CMK (cell line): ENCODE measurements around the gene GAA.
"Not testable (repeated sequence)": the region's sequence is repeated elsewhere in the genome, so short reads cannot be mapped to it uniquely, and the experiment has no call there.

ENCODE experiments used
- DNase-seq: peaks from one replicate; pipeline ENCODE4 v3.0.0-alpha.2; 2010; ENCODE audit warnings: low read depth

GAA gene

DNA sequence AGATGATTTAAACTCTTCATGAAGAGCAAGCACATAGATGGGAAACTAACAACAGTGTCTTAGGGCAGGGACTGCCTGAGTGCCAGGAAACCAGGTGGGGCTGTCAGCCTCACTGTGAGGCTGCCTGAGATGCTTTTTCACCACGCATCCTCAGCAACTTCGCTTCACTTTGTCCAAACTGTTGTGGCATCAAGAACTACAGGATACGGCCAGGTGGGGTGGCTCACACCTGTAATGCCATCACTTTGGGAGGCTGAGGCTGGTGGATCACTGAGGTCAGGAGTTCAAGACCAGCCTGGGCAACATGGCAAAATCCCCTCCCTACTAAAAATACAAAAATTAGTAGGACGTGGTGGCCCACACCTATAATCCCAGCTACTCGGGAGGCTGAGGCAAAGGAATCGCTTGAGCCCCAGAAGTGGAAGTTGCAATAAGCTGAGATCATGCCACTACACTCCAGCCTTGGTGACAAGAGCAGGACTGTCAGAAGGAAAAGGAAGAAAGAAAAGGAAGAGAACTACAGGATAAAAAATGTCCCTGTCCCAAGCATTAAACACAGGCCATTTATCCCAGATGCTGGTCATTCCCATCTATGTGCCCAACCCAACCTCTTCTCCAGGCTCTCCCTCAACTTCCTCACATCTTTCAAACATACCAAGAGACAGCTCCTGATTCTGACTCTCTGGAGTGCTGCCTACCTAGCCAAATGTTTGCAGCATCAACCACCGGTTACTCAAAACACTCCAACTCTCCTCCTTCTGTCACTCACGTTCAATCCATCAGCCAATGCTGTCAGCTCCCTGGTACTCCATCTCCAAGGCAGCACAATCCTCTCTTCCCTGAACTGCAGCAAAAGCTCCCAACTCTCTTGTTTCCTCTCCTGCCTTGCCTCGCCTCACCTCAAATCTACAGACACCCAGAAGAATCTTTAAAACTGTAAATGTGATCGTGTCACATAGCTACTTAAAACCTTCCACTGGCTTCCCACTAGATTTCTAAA, 44.0 kb downstream of the GAA start:
- no peak for DNase-seq

DNA sequence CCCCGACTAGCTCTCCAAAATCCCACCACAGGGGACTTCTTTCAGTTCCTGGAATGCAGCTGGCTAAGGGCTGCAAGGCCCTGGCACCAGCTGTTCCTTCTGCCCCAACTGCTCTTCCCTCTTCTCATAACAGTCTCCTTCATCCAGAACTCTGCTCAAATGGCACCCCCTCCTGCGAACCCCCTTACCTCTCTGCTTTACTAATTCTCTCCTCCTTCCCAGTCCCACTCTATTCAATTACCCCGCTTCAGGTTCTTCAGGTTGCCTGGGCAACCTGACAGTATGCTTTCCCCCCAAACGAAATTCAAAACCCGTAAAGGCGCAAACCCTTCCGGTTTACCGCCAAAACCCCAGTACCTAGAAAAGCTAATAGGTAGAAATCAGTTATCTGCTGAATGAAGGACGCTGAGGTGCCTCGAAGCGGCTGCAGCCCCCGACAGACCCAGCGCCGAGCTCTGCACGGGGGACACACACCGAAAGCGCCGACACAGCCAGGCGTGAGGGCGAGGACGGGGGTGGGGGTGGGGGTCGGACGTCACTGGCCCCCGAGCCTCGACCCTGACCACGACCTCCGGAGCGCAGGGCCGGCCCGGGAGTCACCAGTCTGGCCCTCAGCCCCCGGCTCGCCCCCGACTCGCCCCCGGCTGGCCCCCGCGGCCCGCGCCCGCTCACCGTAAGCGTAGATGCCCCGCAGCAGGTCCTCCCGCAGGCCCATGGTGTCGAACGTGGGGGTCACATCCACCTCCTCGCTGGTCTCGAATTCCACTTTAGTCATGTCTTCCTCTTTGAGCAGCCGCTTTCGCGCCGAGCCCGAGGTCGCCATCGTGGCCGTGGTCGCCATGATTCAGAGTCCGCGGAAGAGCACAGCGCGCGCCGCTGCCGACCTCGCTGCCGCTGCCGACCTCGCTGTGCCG, 45.0 kb downstream of the GAA start:
- DNase-seq, result no peak

DNA sequence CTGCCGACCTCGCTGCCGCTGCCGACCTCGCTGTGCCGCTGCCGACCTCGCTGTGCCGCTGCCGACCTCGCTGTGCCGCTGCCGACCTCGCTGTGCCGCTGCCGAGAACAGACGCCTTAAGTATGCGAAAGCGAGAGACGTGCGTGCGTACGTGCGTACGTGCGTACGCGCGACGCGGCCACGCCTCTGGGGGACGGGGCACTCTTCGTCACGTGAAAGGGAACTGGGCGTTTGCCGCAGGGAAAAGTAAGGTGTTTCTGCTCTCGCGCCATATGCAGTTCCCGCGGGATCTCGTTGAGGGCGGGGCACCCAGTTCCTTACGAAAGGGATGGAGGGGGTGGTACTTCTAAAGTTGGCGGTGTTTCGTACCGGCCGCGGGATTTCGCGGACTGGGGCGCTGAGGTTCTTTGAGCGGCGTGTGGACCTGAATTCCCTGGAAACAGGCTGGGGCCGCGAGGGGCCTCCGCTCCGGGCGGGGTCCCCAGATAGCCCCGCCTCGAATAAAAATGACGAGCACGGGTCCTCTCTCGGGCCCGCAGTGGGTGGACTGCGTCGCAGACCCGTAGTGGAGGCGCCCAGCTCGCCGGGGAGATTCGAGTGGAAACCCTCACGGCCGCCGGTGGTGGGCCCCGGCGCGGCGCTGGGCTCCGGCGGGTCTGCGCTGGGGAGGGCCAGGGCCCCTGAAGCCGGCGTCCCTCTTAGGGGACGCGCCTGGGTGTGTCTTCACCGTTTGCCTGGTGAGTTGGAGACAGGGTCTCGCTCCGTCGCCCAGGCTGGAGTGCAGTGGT, 45.8 kb downstream of the GAA start, which contains the start of gene EIF4A3:
Gene EIF4A3, minus strand, starts transcription at position 94 of the 788 bp plus-strand sequence. CDS start 167 bp downstream, outside the sequence.
- DNase-seq, result peak; percentile 99

DNA sequence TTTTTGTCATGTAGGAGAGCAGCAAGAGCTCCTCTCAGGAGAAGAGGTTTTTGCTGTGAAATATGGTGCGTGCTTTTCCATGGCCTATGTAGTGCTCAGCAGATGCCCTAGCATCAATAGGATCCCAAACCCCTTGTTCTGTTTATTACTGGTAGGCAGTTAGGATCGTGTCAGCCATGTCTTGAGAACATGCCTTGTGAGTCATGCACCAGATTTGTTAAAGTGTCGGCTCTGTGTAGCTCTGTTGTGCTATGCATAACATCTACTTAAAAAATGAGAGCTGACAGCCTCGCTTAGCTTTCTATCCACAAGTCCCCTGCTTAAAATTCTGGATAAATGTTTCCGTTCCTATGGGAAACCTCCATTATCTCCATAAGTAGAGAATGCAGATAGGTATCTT, 50.0 kb downstream of the GAA start:
- DNase-seq, result no peak

DNA sequence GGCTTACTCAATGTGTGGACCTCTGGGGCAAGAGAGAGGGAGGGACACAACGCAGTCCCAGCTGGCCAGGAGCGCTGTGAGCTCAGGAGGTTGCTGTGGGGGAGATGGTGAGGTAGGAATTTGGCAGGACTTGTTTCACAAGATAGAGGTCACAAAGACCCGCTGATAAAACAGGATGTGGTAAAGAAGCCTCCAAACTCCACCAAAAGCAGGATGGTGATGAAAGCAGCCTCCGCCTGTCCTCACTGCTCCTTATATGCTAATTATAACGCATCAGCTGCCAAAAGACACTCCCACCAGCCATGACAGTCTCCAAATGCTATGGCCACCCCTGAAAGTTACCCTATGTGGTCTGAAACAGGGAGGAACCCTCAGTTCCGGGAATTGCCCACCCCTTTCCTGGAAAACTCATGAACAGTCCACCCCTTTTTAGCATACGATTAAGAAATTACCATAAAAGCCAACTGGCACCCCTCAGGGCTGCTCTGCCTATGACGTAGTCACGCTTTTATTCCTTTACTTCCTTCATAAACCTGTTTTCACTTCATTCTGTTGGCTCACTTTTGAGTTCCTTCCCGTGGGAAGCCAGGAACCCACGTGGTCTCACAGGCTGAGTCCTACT, 50.8 kb downstream of the GAA start:
- DNase-seq, result no peak

DNA sequence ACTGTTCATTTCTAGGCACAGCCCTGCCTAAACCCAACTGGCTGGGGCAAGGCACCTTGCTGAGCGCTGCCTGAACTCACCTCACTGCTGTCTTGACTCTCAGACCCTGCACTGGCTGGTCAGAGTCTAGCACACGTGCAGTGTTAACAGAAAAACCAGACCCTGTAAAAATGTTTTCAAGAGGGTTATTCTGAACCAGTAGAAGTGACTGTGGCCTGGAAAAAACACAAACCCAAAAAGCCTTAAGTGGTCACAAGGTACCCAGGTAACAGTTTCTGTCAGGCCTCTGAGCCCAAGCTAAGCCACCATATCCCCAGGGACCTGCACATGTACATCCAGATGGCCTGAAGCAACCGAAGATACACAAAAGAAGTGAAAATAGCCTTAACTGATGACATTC, 51.6 kb downstream of the GAA start:
- no peak for DNase-seq

DNA sequence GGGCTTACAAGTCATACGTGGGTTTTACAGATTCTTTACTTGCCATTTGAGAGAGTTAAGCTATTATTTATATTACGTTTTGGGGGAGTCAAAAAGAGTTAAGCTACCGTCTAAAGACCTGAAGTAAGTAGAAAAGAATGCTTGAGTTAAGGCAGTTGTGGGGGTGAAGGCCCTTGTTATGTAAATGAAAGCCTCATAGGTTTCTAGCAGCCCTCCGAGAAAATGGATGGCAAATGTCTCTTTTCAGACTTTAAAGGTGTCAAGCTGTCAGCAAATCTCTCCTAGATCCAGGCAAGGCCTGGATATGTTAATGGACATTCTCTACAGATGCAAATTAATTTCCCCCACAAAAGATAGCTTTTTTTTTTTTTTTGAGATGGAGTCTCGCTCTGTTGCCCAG, 52.8 kb downstream of the GAA start:
- no peak for DNase-seq

DNA sequence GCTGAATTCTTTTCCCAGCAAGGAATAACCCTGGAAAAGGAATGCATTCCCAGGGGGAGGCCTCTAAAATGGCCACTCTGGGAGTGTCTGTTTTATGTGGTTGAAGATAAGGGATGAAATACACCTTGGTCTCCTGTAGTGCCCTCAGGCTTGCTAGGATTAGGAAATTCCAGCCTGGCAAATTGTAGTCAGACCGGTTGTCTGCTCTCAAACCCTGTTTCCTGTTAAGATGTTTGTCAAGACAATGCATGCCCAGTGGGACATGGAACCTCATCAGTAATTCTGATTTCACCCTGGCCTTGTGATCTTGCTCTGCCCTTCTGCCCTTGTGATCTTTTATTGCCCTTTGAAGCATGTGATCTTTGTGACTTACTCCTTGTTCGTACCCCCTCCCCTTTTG, 54.2 kb downstream of the GAA start:
- not testable (repeated sequence) for DNase-seq

DNA sequence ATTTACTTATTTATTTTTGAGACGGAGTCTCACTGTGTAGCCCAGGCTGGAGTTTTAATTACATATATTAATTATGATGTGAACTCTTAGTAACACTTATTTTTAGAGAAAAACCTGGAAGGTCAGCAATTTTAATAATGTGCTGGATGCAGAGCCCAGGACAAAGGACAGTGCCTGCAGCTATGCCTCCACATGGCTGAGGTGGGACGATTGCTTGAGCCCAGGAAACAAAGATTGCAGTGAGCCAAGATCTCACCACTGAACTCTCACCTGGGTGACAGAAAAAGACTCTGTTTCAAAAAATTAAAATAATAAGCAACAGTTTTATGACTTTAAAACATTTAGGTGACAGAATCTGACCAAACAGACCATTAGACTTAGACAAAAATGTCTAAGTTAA, 57.5 kb downstream of the GAA start:
- DNase-seq, result no peak

DNA sequence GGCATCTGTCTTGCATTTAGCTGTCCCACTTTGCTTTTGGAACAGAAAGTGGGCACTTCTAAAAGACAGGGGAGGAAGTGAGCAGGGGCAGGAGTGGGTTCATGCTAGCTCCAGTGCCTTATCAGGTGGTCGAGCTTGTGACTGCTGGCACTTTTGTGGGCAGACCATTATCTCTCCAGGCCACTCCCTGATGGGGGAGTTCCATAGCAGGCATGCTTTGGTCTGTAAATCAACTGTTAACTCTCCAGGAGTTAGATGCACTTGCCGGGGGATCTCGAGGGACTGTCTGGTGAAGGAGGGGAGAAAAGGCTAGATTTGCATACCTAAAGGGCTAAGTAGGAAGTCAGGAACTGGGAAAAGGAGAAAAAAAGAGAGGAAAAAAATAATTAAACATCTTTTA, 59.2 kb downstream of the GAA start:
- no peak for DNase-seq

DNA sequence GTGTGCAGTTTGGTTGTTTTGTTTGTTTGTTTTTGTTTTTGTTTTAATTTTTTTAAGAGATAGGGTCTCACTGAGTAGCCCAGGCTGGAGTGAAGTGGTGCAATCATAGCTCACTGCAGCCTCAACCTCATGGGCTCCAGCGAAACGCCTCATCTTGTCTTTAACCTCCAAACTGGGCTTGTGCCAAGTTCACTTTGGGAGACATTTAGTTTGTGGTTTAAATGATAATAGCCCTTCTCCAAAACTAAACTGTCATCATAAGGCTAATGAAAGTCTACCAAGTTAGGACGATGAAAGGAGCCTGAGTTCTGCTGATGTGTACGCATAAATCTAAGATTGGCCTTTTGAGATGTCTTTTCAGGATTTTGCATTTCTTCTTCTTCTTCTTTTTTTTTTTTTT, 62.0 kb downstream of the GAA start:
- no peak for DNase-seq

DNA sequence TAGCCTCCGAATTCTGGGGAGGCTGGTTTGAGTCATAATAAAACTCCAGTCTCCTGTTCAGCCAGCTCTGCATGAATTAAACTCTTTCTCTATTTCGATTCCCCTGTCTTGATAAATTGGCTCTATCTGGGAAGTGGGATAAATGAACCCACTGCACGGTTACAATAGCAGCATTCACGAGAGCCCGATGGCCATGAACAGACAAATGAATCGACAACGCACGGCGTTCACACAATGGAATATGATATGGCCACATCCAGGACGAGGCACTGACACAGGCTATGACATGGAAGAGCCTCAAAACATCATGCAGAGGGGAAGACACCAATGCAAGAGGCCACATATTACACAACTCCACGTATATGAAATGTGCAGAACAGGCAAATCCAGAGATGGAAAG, 62.8 kb downstream of the GAA start:
- DNase-seq, result no peak

DNA sequence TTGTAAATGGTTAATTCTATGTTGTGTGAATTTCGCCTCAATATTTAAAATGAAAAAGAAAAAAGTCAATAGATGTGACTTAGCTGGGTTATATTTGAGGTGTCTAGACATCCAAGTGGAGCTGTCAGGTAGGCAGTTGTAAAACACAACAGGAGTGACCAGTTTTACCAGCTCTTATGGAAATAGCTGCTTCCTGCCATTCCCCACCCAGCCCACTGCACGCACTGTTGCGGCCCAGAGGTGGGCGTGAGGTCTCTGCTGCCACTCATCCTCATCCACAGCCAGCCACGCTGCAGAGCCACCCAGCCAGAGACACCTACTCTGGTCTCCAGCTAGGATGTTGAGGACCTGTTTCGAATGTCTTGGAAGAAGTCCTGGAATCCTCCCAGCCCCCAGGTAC, 65.1 kb downstream of the GAA start:
- DNase-seq, result no peak

DNA sequence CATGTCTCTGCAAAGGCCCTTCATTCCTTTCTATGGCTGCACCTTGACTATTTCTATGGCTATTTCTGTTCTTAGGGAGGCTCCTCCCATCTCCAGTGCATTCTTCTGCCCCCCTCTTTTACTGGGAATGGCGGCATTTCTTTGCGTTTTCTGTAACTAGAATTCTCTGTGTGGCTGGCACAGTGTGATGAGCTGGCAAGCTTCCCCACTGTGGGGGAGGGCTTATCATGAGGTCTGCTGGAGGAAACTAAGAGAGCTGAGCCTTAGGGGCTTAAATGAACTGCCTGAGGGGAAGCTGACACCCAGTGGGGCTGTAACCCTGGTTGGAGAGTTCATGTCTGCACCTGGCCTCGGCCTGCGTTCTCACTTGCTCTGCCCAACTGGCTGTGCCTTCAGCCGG, 67.0 kb downstream of the GAA start:
- no peak for DNase-seq

DNA sequence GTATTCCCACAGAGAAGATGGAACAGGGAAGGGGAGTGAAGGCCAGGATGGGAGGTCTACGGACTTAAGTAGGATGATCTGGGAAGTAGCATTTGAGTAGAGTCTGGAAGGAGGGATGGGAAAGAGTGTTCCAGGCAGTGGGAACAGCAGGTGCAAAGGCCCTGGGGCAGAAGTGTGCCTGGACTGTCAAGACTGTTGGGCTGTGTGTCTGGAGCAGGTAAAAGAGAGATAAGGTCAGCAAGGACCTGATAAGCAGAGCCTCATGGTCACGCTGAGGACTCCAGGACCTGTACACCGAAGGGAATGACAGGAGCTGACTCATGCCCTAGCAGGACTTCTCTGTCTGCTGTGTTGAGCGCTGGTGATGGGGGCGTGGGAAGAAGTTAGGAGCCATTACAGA, 67.7 kb downstream of the GAA start:
- DNase-seq, result no peak
